Activated CD4-positive, alpha-beta memory T cell treated with anti-CD3 and anti-CD28 coated beads, Interleukin-2, amount 10 ng/mL, durations not matched to agents 7 days and 5 days (primary cell): ENCODE results near the gene FSIP2. TPM values are rescaled to one million over a fixed set of nuclear protein-coding genes. Genes with fewer than 3 reads are reported as not detected.

Experiments
- CTCF ChIA-PET: fragments of 350-600 bp; sonication (Branson Sonifier 250); formaldehyde crosslinking; loops from one replicate; lab custom pipeline; 2021; ENCODE audit warnings: antibody characterized with exemption, inconsistent platforms; lab: Charles Lee
- POLR2A ChIA-PET: fragments of 350-600 bp; sonication (Branson Sonifier 250); formaldehyde crosslinking; loops from one replicate; lab custom pipeline; 2021; ENCODE audit warnings: antibody characterized with exemption; lab: Charles Lee
- DNase-seq: peaks from one replicate; pipeline ENCODE4 v3.0.0-alpha.2; 2020
- H3K27ac Mint-ChIP-seq: one replicate; pipeline ENCODE4 v1.8.0; 2021; ENCODE audit warnings: mild to moderate bottlenecking, mixed read lengths
- H3K27me3 Mint-ChIP-seq: one replicate; pipeline ENCODE4 v1.8.0; 2021; ENCODE audit warnings: mixed read lengths
- H3K36me3 Mint-ChIP-seq: one replicate; pipeline ENCODE4 v1.8.0; 2021; ENCODE audit warnings: low read depth, mixed read lengths
- H3K4me1 Mint-ChIP-seq: one replicate; pipeline ENCODE4 v1.8.0; 2021; ENCODE audit warnings: mixed read lengths
- H3K4me3 Mint-ChIP-seq: one replicate; pipeline ENCODE4 v1.8.0; 2021; ENCODE audit warnings: mild to moderate bottlenecking, mixed read lengths
- H3K9me3 Mint-ChIP-seq: one replicate; pipeline ENCODE4 v1.8.0; 2021; ENCODE audit warnings: mixed read lengths
- total RNA-seq, 2 experiments: library from RNA; stranded (reverse); gene quantifications; one replicate each; pipeline ENCODE4 v1.2.3, GENCODE V29; 2021

Gene FSIP2
- total RNA-seq, 2 experiments from 2014 or later, result 0.15 TPM; not detected in 1

DNA sequence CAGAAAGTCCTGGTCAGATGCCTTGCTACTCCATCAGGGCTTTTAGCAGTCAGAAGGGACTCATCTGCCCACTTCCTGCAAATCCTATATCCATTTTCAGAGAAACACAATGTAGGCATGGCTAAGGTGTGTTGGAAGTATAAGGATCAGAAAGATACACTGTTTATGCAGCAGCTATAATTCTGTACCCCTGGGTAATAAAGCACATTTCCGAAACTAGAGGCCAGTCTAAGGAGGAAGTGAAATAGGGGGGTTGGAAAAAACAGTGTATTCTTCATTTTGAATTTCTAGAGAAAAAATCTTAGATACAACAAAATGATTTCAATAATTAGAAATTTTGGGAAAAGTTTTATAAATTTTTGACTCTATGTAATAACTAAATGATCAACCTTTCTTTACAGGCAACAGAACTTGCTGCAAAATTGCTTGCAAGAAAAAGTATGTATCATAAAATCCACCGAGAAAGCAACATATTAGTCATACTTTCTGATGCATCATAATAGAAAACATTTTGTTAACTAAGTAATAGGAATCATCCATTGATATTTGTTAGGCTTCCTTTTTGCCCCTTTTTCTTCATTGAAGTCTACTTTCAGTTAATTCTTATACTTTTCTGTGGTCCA, 47.4 kb downstream of the FSIP2 start:
- no peak overlapping the region for H3K4me3 Mint-ChIP-seq
- no peaks in the 10 kb centered on the region for H3K9me3 Mint-ChIP-seq
- H3K4me1 Mint-ChIP-seq, result no peaks in the 10 kb centered on the region
- ChIA-PET CTCF (no interaction called here), POLR2A (no interaction called here)
- H3K36me3 Mint-ChIP-seq, result no peaks in the 10 kb centered on the region
- no peaks in the 10 kb centered on the region for H3K27me3 Mint-ChIP-seq
- no peak overlapping the region for H3K27ac Mint-ChIP-seq
- no peak for DNase-seq

DNA sequence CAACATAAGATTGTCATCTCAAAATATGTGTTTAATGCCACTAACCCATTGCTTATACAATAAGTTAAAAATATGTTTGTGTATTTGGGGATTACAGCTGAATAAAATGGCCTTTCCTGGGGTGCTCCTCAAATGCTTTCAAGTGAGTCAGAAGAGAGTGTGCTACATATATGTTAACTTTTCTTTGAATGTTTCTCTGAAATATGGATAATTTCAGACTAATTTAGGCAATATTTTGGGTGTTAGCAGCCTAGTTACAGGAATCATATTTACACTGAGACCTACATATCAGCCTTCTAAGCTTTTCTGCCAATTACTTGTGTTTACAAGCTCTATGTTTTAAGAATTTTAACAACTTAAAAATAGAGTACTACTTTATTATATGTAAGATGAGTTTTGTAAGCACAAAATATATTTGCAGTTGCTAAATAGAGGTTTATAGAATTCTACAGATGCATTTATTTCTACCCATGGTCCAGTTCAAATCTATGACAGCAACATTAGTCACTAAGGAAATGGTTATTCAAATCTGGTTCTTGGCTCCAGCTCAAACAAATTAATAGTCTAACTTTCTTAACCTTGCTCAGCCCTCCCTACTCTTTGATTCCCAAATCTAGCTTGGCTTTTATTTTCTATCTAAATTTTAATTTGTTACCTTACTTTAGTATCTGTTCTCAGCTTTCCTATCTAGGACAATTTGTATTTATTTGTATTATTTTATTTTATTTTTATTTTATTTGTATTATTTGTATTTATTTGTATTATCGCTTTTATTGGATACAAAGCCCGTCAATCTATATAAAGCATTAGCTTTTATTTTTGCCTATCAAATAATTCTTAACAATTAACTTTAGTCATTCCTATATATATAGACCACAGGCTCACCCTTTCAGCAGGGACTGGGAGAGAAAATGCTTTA, 48.9 kb downstream of the FSIP2 start:
- peaks cover 4% of the 10 kb centered on the region for H3K9me3 Mint-ChIP-seq
- DNase-seq, result no peak
- H3K4me1 Mint-ChIP-seq, result no peaks in the 10 kb centered on the region
- POLR2A ChIA-PET, result no interaction called here
- no peaks in the 10 kb centered on the region for H3K27me3 Mint-ChIP-seq
- H3K4me3 Mint-ChIP-seq, result no peak overlapping the region
- no peak overlapping the region for H3K27ac Mint-ChIP-seq
- CTCF ChIA-PET, result no interaction called here
- no peaks in the 10 kb centered on the region for H3K36me3 Mint-ChIP-seq

DNA sequence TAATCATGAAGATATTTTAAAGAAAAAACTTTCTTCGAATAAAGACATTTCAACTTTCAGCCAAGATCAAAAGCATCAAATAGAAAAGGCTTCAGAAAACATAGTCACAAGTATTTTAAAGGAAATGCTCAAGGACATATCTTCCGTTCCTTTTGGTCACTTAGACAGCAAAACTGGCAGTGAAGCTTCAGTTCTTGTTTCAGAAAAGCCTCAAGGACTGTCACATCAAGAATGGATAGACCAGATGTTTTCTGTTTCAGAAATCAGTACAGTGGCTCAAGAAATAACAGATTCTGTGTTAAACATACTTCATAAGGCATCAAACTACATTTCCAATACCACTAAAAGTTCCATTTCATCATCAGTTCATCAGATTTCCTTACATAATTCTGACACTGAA, 51.8 kb downstream of the FSIP2 start:
- no peaks in the 10 kb centered on the region for H3K27me3 Mint-ChIP-seq
- H3K27ac Mint-ChIP-seq, result no peak overlapping the region
- H3K4me1 Mint-ChIP-seq, result no peaks in the 10 kb centered on the region
- POLR2A ChIA-PET, result no interaction called here
- CTCF ChIA-PET, result no interaction called here
- DNase-seq, result no peak
- no peaks in the 10 kb centered on the region for H3K36me3 Mint-ChIP-seq
- H3K9me3 Mint-ChIP-seq, result peaks cover 10% of the 10 kb centered on the region
- H3K4me3 Mint-ChIP-seq, result no peak overlapping the region

DNA sequence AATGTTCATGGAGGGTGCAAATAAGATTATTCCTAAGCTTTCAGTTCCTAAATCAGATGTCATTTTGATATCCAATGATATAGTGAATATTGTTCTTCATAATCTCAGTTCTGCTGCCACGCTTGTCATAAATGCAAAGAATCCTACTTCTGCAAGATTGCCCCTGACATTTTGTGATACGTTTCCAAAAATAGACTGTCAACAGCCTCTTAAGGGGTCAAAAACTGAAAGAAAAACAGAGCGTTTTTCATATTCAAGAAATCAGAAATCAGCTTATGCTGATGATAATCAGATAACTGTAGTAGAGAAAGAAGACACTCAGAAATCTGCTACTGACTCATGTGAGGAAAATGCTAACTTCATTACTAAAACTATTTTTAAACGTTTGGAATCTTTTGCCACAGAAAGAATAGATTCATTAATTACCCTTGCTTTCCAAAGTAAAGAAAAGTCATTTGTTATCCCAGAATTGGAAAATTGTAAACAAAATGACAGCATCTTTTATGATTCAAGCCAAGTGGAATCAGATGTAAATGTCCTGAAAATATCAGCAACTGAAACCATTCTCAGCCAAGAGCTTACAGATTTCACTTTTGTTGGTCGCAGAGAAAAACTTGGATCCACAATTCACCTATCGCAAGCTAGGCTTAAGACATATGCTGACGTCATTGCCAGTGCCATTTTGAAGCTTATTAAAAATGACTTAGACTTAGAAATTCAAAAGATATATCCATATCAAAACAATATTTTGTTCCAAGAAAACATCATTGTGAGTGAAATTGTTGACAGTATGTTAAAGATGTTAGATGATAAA, 55.1 kb downstream of the FSIP2 start:
- CTCF ChIA-PET, result no interaction called here
- no peaks in the 10 kb centered on the region for H3K27me3 Mint-ChIP-seq
- H3K36me3 Mint-ChIP-seq, result no peaks in the 10 kb centered on the region
- H3K9me3 Mint-ChIP-seq, result peaks cover 10% of the 10 kb centered on the region
- H3K4me3 Mint-ChIP-seq, result no peak overlapping the region
- H3K4me1 Mint-ChIP-seq, result no peaks in the 10 kb centered on the region
- no peak for DNase-seq
- POLR2A ChIA-PET, result no interaction called here
- no peak overlapping the region for H3K27ac Mint-ChIP-seq

DNA sequence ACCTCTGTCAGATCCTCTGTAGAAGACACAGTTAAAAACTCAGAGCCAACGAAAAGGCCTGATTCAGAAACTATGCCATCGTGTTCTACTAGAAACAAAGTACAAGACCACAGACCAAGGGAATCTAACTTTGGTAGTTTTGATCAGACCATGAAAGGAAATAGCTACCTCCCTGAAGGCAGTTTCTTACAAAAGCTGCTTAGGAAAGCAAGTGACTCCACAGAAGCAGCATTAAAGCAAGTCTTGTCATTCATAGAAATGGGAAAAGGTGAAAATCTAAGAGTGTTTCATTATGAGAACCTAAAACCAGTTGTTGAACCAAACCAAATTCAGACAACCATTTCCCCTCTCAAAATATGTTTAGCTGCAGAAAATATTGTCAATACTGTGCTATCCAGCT, 58.2 kb downstream of the FSIP2 start:
- no peaks in the 10 kb centered on the region for H3K36me3 Mint-ChIP-seq
- DNase-seq, result no peak
- H3K4me1 Mint-ChIP-seq, result no peaks in the 10 kb centered on the region
- H3K27me3 Mint-ChIP-seq, result no peaks in the 10 kb centered on the region
- peaks cover 13% of the 10 kb centered on the region for H3K9me3 Mint-ChIP-seq
- CTCF ChIA-PET, result no interaction called here
- POLR2A ChIA-PET, result no interaction called here
- H3K4me3 Mint-ChIP-seq, result no peak overlapping the region
- no peak overlapping the region for H3K27ac Mint-ChIP-seq

DNA sequence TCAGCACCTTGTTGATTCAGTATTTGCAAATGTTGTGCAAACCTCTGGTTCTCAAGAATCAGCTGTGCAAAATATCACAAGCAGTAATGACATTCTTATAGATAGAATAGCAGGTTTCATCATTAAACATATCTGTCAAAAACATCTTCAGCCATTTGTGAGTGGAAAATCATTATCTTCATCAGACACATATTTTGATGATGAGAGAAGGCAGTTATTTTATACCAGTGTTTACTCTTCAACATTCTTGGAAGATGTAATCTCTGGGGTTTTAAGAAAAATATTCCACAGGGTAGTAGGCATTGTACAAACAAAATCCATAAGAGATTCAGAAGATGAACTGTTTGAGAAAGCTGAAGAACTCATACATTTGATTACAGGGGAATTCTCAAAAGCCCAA, 64.3 kb downstream of the FSIP2 start:
- POLR2A ChIA-PET, result no interaction called here
- no peak overlapping the region for H3K27ac Mint-ChIP-seq
- no peaks in the 10 kb centered on the region for H3K27me3 Mint-ChIP-seq
- no peak for DNase-seq
- H3K4me3 Mint-ChIP-seq, result no peak overlapping the region
- CTCF ChIA-PET, result no interaction called here
- no peaks in the 10 kb centered on the region for H3K4me1 Mint-ChIP-seq
- H3K9me3 Mint-ChIP-seq, result peaks cover 2% of the 10 kb centered on the region
- no peaks in the 10 kb centered on the region for H3K36me3 Mint-ChIP-seq

DNA sequence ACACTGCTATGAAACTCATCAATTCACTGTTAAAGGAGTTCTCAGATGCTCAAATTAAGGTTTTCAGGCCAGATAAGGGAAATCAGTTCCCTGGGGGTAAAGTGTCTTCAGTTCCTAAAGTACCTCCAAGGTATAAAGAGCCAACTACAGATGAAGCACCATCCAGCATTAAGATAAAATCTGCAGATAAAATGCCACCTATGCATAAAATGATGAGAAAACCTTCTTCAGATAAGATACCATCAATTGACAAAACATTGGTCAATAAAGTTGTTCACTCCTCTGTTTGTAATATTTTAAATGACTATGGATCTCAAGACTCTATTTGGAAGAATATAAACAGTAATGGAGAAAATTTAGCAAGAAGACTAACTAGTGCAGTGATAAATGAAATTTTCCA, 68.2 kb downstream of the FSIP2 start:
- no peaks in the 10 kb centered on the region for H3K4me1 Mint-ChIP-seq
- no peaks in the 10 kb centered on the region for H3K9me3 Mint-ChIP-seq
- no peak for DNase-seq
- POLR2A ChIA-PET, result no interaction called here
- no peaks in the 10 kb centered on the region for H3K36me3 Mint-ChIP-seq
- no peak overlapping the region for H3K4me3 Mint-ChIP-seq
- CTCF ChIA-PET, result no interaction called here
- H3K27ac Mint-ChIP-seq, result no peak overlapping the region
- no peaks in the 10 kb centered on the region for H3K27me3 Mint-ChIP-seq

DNA sequence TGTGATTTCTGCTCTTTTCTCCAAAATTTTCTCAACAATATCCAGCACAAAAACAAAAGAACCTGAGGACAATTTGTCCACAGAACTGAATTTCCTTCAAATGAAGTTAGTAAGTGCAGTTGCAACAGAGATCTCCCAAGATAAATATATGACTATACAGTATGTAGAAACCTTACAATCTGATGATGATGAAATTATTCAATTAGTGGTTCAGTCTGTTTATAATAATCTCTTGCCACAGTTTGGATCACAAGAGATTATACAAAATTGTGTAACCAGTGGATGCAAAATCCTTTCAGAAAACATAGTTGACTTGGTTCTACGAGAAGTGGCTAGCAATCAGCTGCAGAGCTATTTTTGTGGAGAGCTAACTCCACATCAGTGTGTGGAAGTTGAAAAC, 68.7 kb downstream of the FSIP2 start:
- ChIA-PET POLR2A (no interaction called here), CTCF (no interaction called here)
- no peaks in the 10 kb centered on the region for H3K27me3 Mint-ChIP-seq
- no peaks in the 10 kb centered on the region for H3K9me3 Mint-ChIP-seq
- H3K27ac Mint-ChIP-seq, result no peak overlapping the region
- no peak for DNase-seq
- no peaks in the 10 kb centered on the region for H3K4me1 Mint-ChIP-seq
- no peak overlapping the region for H3K4me3 Mint-ChIP-seq
- H3K36me3 Mint-ChIP-seq, result no peaks in the 10 kb centered on the region

DNA sequence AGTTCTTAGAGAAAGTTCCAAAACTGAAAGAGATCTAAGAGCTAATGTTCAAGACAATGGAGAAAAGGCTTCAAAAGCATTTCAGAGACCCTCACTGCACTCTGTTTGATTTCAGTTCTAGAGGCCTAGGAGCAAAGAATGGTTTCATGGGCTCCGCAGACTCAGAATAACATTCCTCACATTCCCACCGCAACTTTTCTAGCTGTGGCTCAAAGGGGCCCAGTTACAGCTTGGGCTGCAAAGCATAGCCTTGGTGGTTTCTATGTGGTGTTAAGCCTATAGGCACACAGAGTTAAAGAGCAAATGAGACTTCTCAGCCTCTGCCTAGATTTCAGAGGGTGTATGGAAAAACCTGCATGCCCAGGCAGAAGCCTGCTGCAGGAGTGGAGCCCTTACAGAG, 73.0 kb downstream of the FSIP2 start:
- ChIA-PET POLR2A (no interaction called here), CTCF (no interaction called here)
- Mint-ChIP-seq H3K27me3 (no peaks in the 10 kb centered on the region), H3K4me3 (no peak overlapping the region), H3K4me1 (no peaks in the 10 kb centered on the region), H3K27ac (no peak overlapping the region), H3K36me3 (no peaks in the 10 kb centered on the region), H3K9me3 (peaks cover 5% of the 10 kb centered on the region)
- no peak for DNase-seq

DNA sequence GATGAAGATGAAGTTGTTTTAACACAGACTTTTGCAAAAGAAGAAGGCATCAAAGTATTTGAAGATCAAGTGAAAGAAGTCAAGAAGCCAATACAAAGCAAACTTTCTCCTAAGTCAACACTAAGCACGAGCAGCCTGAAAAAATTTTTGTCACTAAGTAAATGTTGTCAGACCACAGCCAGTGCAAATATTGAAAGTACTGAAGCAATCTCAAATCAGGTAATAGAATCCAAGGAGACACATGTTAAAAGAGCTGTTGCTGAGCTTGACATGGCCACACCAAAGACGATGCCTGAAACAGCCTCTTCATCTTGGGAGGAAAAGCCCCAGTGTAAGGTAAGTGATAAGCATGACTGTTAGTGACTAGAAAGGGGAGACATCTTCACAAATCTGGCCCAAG, 75.1 kb downstream of the FSIP2 start:
- no peaks in the 10 kb centered on the region for H3K4me1 Mint-ChIP-seq
- H3K27ac Mint-ChIP-seq, result no peak overlapping the region
- H3K27me3 Mint-ChIP-seq, result no peaks in the 10 kb centered on the region
- POLR2A ChIA-PET, result no interaction called here
- H3K36me3 Mint-ChIP-seq, result no peaks in the 10 kb centered on the region
- H3K4me3 Mint-ChIP-seq, result no peak overlapping the region
- H3K9me3 Mint-ChIP-seq, result peaks cover 5% of the 10 kb centered on the region
- DNase-seq, result no peak
- CTCF ChIA-PET, result no interaction called here

DNA sequence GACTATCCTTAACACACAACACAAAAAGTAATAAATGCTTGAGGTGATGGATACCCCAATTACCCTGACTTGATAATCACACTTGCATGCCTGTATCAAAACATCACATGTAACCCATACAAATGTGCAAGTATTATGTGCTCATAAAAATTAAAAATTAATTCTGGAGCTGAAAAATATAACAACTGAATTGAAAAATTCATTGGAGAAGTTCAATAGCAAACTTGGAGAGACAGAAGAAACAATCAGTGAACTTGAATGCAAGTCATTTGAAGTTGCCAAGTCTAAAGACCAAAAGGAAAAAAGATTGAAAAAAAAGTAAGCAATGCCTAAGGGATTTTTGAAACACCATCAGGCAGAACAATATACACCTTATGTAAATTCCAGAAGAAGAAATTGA, 79.4 kb downstream of the FSIP2 start:
- H3K27me3 Mint-ChIP-seq, result no peaks in the 10 kb centered on the region
- H3K4me3 Mint-ChIP-seq, result no peak overlapping the region

DNA sequence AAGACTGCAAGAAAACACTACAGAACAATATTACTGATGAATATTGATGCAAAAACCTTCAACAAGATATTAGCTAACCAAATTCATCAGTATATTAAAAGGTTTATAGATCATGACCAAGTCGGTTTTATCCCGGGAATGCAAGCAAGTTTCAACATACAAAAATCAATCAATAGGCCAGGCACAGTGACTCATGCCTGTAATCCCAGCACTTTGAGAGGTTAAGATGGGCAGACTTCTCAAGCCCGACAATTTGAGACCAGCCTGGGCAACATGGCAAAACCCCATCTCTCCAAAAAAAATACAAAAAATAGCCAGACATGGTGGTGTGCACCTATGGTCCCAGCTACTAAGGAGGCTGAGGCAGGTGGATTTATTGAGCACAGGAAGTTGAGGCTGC, 82.9 kb downstream of the FSIP2 start:
- Mint-ChIP-seq H3K27ac (no peak overlapping the region), H3K9me3 (no peaks in the 10 kb centered on the region), H3K27me3 (no peaks in the 10 kb centered on the region), H3K4me1 (no peaks in the 10 kb centered on the region), H3K4me3 (no peak overlapping the region), H3K36me3 (no peaks in the 10 kb centered on the region)
- CTCF ChIA-PET, result no interaction called here
- no peak for DNase-seq
- POLR2A ChIA-PET, result no interaction called here

More for the DNA sequence above, 79.4 kb downstream of the FSIP2 start:
- H3K27ac Mint-ChIP-seq, result no peak overlapping the region
- H3K36me3 Mint-ChIP-seq, result no peaks in the 10 kb centered on the region
- POLR2A ChIA-PET, result no interaction called here
- CTCF ChIA-PET, result no interaction called here
- no peaks in the 10 kb centered on the region for H3K4me1 Mint-ChIP-seq
- peaks cover 5% of the 10 kb centered on the region for H3K9me3 Mint-ChIP-seq
- no peak for DNase-seq

DNA sequence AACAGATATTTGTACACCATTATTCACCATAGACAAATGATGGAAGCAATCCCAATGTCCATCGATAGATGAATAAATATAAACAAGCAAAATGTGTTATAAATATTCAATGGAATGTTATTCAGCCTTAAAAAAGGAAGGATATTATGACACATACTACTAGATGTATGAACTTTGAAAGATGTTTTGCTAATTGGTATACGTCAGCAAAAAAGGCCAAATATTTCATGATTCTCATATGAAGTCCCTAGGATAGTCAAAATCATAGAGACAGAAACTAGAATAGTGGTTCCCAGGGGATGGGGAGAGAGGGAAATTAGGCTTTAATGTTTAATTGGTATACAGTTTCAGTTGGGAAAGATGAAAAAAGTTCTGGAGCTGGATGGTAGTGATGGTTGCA, 85.2 kb downstream of the FSIP2 start:
- ChIA-PET CTCF (no interaction called here), POLR2A (no interaction called here)
- Mint-ChIP-seq H3K27me3 (no peaks in the 10 kb centered on the region), H3K36me3 (no peaks in the 10 kb centered on the region), H3K27ac (no peak overlapping the region), H3K4me1 (no peaks in the 10 kb centered on the region), H3K9me3 (no peaks in the 10 kb centered on the region), H3K4me3 (no peak overlapping the region)
- no peak for DNase-seq
